Progenitor cell of endocrine pancreas (in vitro differentiated cells): ENCODE data around the gene AGXT. TPM values are rescaled to one million over a fixed set of nuclear protein-coding genes. Genes with fewer than 3 reads are reported as not detected.

ENCODE experiments used
- DNase-seq: peaks from one replicate; pipeline ENCODE4 v3.0.0; 2021; ENCODE audit warnings: low spot score; ENCODE audit not compliant: unreplicated experiment
- H3K27ac Mint-ChIP-seq: 2 replicates; pipeline ENCODE4 v1.8.0; 2021; ENCODE audit warnings: mild to moderate bottlenecking, moderate library complexity, mixed read lengths
- H3K27me3 Mint-ChIP-seq: 2 replicates; pipeline ENCODE4 v1.8.0; 2021; ENCODE audit warnings: mixed read lengths
- H3K36me3 Mint-ChIP-seq: 2 replicates; pipeline ENCODE4 v1.8.0; 2022; ENCODE audit warnings: mixed read lengths; ENCODE audit not compliant: insufficient read depth
- H3K4me1 Mint-ChIP-seq: 2 replicates; pipeline ENCODE4 v1.8.0; 2021; ENCODE audit warnings: low read depth, mixed read lengths
- H3K4me3 Mint-ChIP-seq: 2 replicates; pipeline ENCODE4 v1.8.0; 2021; ENCODE audit warnings: low read depth, mild to moderate bottlenecking, moderate library complexity, mixed read lengths
- H3K9me3 Mint-ChIP-seq: 2 replicates; pipeline ENCODE4 v1.8.0; 2021; ENCODE audit warnings: low read depth, mixed read lengths
- CTCF ChIP-seq: fragments of 200-600 bp; sonication (generic); IDR thresholded peaks from one replicate; pipeline ENCODE4 v1.5.0; 2021; ENCODE audit warnings: antibody characterized with exemption, mild to moderate bottlenecking; ENCODE audit not compliant: unreplicated experiment
- total RNA-seq: library from RNA; stranded (reverse); gene quantifications from 2 replicates; pipeline ENCODE4 v1.2.1, GENCODE V29; 2021

Gene AGXT
- total RNA-seq, 1 donor from 2014 or later = 1.2 TPM

DNA sequence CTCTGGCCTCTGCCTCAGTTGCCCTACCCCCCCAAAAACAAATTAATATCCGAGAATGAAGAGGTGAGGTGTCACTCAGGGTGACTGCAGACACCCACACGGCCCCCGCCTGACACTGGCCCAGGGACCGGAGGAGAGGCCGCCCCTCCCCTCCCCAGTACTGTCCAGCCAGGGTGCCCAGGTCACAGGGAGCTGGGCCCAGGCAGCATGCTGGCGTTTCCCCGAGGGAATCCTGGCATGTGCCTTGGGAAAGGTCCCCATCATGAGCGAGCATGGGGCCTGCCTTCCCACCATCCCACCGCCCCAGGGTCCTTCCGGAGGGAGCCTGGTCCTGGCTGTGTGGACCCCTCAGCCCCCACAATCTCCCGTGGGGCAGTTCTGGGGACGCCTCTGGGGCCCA is 24.3 kb downstream of the AGXT start:
- H3K36me3 Mint-ChIP-seq = no peaks in the 10 kb centered on the region
- H3K27ac Mint-ChIP-seq = no peak overlapping the region
- no peak for TF ChIP-seq CTCF
- no peaks in the 10 kb centered on the region for H3K9me3 Mint-ChIP-seq
- no peaks in the 10 kb centered on the region for H3K27me3 Mint-ChIP-seq
- H3K4me3 Mint-ChIP-seq = no peak overlapping the region
- DNase-seq = no peak
- peaks cover 10% of the 10 kb centered on the region for H3K4me1 Mint-ChIP-seq

GRCh38 chr2:240893363-240893844 is 24.8 kb downstream of the AGXT start:
- H3K27ac Mint-ChIP-seq = peak overlapping the region; percentile 92
- no peaks in the 10 kb centered on the region for H3K36me3 Mint-ChIP-seq
- DNase-seq = no peak
- peaks cover 10% of the 10 kb centered on the region for H3K4me1 Mint-ChIP-seq
- H3K4me3 Mint-ChIP-seq = peak overlapping the region; percentile 41
- no peaks in the 10 kb centered on the region for H3K27me3 Mint-ChIP-seq
- peak; percentile 38 for TF ChIP-seq CTCF
- H3K9me3 Mint-ChIP-seq = no peaks in the 10 kb centered on the region

GRCh38 chr2:240894006-240894405 is 25.4 kb downstream of the AGXT start:
- Mint-ChIP-seq H3K4me1 (peaks cover 10% of the 10 kb centered on the region), H3K27ac (no peak overlapping the region), H3K4me3 (no peak overlapping the region), H3K36me3 (no peaks in the 10 kb centered on the region), H3K27me3 (no peaks in the 10 kb centered on the region), H3K9me3 (no peaks in the 10 kb centered on the region)
- no peak for TF ChIP-seq CTCF
- DNase-seq = no peak

DNA sequence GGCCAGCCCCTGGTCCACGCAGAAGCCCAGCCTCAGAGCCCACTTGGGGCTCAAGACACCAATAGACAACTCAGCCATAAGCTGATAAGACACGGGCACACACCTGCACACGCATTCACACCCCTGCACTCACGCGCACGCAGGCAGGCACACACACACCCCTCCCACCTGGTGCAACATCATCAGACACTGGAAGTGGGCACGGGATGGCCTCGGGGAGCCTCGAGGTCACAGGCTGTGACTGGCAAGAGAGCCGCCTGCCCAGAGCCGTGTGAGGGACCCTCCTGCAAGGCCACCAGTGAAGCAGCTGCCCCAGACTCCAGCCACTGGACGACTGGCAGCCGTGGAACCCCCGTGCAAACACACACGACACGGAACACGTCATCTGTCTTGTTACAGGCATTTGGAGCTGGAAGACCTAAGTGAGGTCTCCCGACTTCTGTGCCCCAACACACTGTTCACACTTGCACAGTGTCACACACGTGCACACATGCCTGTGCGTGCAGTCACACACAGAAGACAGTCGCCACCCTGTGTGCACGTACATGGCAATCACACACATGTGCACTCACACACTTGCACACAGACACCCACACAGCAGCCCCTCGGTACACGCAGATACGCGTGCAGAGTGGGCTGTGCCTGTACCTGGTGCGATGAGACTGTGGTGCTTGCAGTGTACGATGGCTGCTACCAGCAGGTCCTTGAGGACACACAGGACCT is 26.4 kb downstream of the AGXT start:
- Mint-ChIP-seq H3K4me1 (peaks cover 10% of the 10 kb centered on the region), H3K36me3 (no peaks in the 10 kb centered on the region), H3K9me3 (no peaks in the 10 kb centered on the region), H3K27ac (peak overlapping the region; percentile 69), H3K4me3 (peak overlapping the region; percentile 47), H3K27me3 (no peaks in the 10 kb centered on the region)
- no peak for TF ChIP-seq CTCF
- no peak for DNase-seq

- Mint-ChIP-seq H3K4me1 (peaks cover 10% of the 10 kb centered on the region), H3K27ac (peak within 1 kb of the TSS; percentile 69), H3K36me3 (no peaks in the 10 kb centered on the region), H3K9me3 (peaks cover 2% of the 10 kb centered on the region), H3K27me3 (no peaks in the 10 kb centered on the region), H3K4me3 (peak within 1 kb of the TSS; percentile 47)
- no peak for DNase-seq
- TF ChIP-seq CTCF = no peak
Measured at GRCh38 chr2:240895656-240896388, 27.2 kb downstream of the AGXT start, which contains the start of gene MAB21L4. Gene MAB21L4 (minus strand): TSS chr2:240896156. CDS start chr2:240895997, 159 bp downstream.
